ENCODE data around the gene SEC24C.
A peak's percentile ranks its signal among the peaks of the same experiment; 100 is the strongest.
"Not testable (repeated sequence)": the region's sequence is repeated elsewhere in the genome, so short reads cannot be mapped to it uniquely, and the experiment has no call there.

Gene SEC24C

GRCh38 chr10:73732931-73733623, 11.1 kb upstream of the SEC24C start:
- no peak for DNase-seq

GRCh38 chr10:73734028-73734720, 10.0 kb upstream of the SEC24C start:
- DNase-seq: no peak

- DNase-seq: no peak
These were observed 9.3 kb upstream of the SEC24C start for GRCh38 chr10:73734796-73735305.

GRCh38 chr10:73740501-73741254, 3.5 kb upstream of the SEC24C start:
- DNase-seq: not testable (repeated sequence)

- no peak for DNase-seq
These were observed 1.8 kb upstream of the SEC24C start for GRCh38 chr10:73742454-73742734.

GRCh38 chr10:73743327-73743904, 756 bp upstream of the SEC24C start:
- no peak for DNase-seq

- peak; percentile 60 for DNase-seq
These were observed 448 bp downstream of the SEC24C start for GRCh38 chr10:73744664-73744975.

GRCh38 chr10:73746721-73747120, 2.5 kb downstream of the SEC24C start:
- no peak for DNase-seq

GRCh38 chr10:73750819-73751218, 6.6 kb downstream of the SEC24C start:
- no peak for DNase-seq

- no peak for DNase-seq
These were observed 12.0 kb downstream of the SEC24C start for GRCh38 chr10:73756183-73756582.

- DNase-seq: peak; percentile 21
These were observed 14.7 kb downstream of the SEC24C start for GRCh38 chr10:73758704-73759511.

- DNase-seq: peak; percentile 68
These were observed 15.4 kb downstream of the SEC24C start for GRCh38 chr10:73759512-73760115.

GRCh38 chr10:73761781-73762180, 17.6 kb downstream of the SEC24C start:
- DNase-seq: no peak

- DNase-seq: peak; percentile 89
These were observed 18.7 kb downstream of the SEC24C start for GRCh38 chr10:73762915-73763314.

- DNase-seq: peak; percentile 56
These were observed 19.2 kb downstream of the SEC24C start for GRCh38 chr10:73763343-73763742.

- DNase-seq: no peak
These were observed 20.9 kb downstream of the SEC24C start for GRCh38 chr10:73765066-73765465.

GRCh38 chr10:73768881-73769280, 24.7 kb downstream of the SEC24C start:
- DNase-seq: peak; percentile 57

- no peak for DNase-seq
These were observed 25.2 kb downstream of the SEC24C start for GRCh38 chr10:73769396-73769795.

- DNase-seq: no peak
These were observed 27.6 kb downstream of the SEC24C start for GRCh38 chr10:73771722-73772280.

- DNase-seq: peak; percentile 86
These were observed 28.3 kb downstream of the SEC24C start for GRCh38 chr10:73772281-73773151.

Data from activated CD4-positive, alpha-beta T cell treated with anti-CD3 and anti-CD28 coated beads, Interleukin-2, amount 50 U/mL, for 16 hours (primary cell).